ENCODE data around the gene RIBC2.

DNA sequence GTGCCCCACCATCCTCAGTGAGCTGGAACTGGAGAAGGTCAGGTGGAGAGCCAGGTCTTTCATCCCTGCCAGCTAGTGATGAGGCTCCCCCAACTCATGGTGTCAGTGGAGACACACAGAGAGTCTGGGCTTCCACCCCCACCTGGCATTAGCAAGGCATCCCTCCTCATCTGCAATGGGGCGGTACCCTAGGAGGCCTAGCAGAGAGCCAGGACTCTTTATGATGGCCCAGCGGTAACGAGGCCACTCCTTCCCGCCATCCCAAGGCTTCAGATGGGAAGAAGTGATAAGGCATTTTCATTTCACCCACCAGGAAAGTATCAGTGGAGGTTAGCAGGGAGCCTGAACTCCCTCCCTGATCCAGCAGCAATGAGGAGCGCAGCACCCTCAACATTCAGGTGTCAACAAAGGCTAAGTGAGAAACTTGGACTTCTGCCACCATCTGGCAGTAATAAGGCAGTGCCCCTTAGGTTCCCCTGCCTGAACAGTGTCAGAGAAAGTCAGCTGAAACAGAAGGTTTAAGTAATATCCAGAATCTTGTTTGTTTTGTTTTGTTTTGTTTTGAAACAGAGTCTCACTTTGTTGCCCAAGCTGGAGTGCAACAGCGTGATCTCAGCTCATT, 48.7 kb downstream of the RIBC2 start:
- TF ChIP-seq, protein P1, sequence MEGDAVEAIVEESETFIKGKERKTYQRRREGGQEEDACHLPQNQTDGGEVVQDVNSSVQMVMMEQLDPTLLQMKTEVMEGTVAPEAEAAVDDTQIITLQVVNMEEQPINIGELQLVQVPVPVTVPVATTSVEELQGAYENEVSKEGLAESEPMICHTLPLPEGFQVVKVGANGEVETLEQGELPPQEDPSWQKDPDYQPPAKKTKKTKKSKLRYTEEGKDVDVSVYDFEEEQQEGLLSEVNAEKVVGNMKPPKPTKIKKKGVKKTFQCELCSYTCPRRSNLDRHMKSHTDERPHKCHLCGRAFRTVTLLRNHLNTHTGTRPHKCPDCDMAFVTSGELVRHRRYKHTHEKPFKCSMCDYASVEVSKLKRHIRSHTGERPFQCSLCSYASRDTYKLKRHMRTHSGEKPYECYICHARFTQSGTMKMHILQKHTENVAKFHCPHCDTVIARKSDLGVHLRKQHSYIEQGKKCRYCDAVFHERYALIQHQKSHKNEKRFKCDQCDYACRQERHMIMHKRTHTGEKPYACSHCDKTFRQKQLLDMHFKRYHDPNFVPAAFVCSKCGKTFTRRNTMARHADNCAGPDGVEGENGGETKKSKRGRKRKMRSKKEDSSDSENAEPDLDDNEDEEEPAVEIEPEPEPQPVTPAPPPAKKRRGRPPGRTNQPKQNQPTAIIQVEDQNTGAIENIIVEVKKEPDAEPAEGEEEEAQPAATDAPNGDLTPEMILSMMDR (IDR thresholded peaks at IDR 0.05): no peak
- no peak for TF ChIP-seq POLR2A (IDR thresholded peaks at IDR 0.05; ENCODE audit: low read depth)
- no peak for TF ChIP-seq POLR2AphosphoS5 (IDR thresholded peaks at IDR 0.05)
- TF ChIP-seq EP300 (IDR thresholded peaks at IDR 0.05): no peak
